K562 (cell line): ENCODE measurements around the gene AKAP6. TPM values are rescaled to one million over a fixed set of nuclear protein-coding genes. Genes with fewer than 3 reads are reported as not detected.

ENCODE experiments used
- ATAC-seq: fragments of 200-7000 bp; cut with Tn5 transposase; 3 replicates; pipeline ENCODE4 v1.9.1; 2020; ENCODE audit warnings: moderate library complexity
- BruUV-seq: library from RNA; stranded (reverse); fragments of 400-500 nt; replicated peaks from 2 replicates; lab custom pipeline; 2021; lab: Mats Ljungman, UMichigan
- CTCF ChIA-PET: fragments of 300-600 bp; formaldehyde crosslinking; extraction: SDS; loops from one replicate; lab custom pipeline; 2021; ENCODE audit warnings: low intra/inter-chr PET ratio; lab: Yijun Ruan, JAX
- POLR2A ChIA-PET: fragments of 300-600, 350-650 bp; sonication (Branson Sonifier 250); formaldehyde crosslinking; extraction: SDS; loops from one replicate; lab custom pipeline; 2021; ENCODE audit warnings: antibody characterized with exemption, inconsistent platforms; lab: Yijun Ruan, JAX
- DNase-seq, 4 experiments: peaks; one replicate each; pipeline versions ENCODE4 v3.0.0 to v3.0.0-alpha.2; 2011 to 2018; ENCODE audit warnings: low spot score in 3 of 4, mixed read lengths in 3 of 4; ENCODE audit errors: extremely low read depth in 1 of 4
- FAIRE-seq: peaks from 2 replicates; lab custom pipeline; 2011; peaks lifted over from hg19 to GRCh38; lab: Jason Lieb, UNC
- H2AFZ ChIP-seq: 2 replicates; pipeline ENCODE4 v1.6.0; 2011; ENCODE audit warnings: low read depth, low read length, control low read depth, inconsistent platforms
- H3K27ac ChIP-seq: fragments of 200-600 bp; 3 replicates; pipeline ENCODE4 v1.8.0; 2011; ENCODE audit warnings: low read depth, mild to moderate bottlenecking, control low read depth, inconsistent platforms, low read length, moderate library complexity, mixed read lengths; ENCODE audit errors: extremely low read depth
- H3K27me3 ChIP-seq, 2 experiments: fragments of 300-600 bp in 1 of 2; 2 replicates in 1 of 2; 3 replicates in 1 of 2; pipeline versions ENCODE4 v1.6.0 to v1.8.0; 2011; ENCODE audit warnings: inconsistent platforms in 2 of 2, low read length in 2 of 2, mild to moderate bottlenecking in 1 of 2, mixed read lengths in 1 of 2, moderate library complexity in 1 of 2; ENCODE audit not compliant: control insufficient read depth in 2 of 2, insufficient read depth in 2 of 2
- H3K36me3 ChIP-seq: fragments of 300-600 bp; 3 replicates; pipeline ENCODE4 v1.8.0; 2011; ENCODE audit warnings: mild to moderate bottlenecking, low read length, inconsistent platforms; ENCODE audit not compliant: control insufficient read depth, insufficient read depth
- H3K4me1 ChIP-seq, 2 experiments: fragments of 200-600 bp in 1 of 2; replicated peaks in 1 of 2; 2 replicates in 1 of 2; 3 replicates in 1 of 2; pipeline versions ENCODE4 v1.5.1 to v1.8.0; 2011; ENCODE audit warnings: inconsistent platforms in 2 of 2, low read length in 2 of 2, mild to moderate bottlenecking in 1 of 2, mixed read lengths in 1 of 2, moderate library complexity in 1 of 2; ENCODE audit not compliant: control insufficient read depth in 2 of 2, insufficient read depth in 2 of 2
- H3K4me2 ChIP-seq: 2 replicates; pipeline ENCODE4 v1.6.1; 2011; ENCODE audit warnings: low read length, control low read depth, inconsistent platforms, mixed read lengths; ENCODE audit not compliant: insufficient read depth
- H3K4me3 ChIP-seq: fragments of 200-600 bp; sonication (generic), shearing (Covaris generic); 2 replicates; pipeline ENCODE4 v1.5.1; 2016; ENCODE audit warnings: control low read depth, inconsistent platforms
- H3K79me2 ChIP-seq: fragments of 200-600 bp; 3 replicates; pipeline ENCODE4 v1.8.0; 2011; ENCODE audit warnings: low read length, inconsistent platforms; ENCODE audit not compliant: control insufficient read depth, insufficient read depth
- H3K9ac ChIP-seq, 2 experiments: 2 replicates each; pipeline versions ENCODE4 v1.6.0 to v1.6.1; 2011; ENCODE audit warnings: low read depth in 2 of 2, low read length in 2 of 2, control low read depth in 1 of 2, inconsistent platforms in 1 of 2, mild to moderate bottlenecking in 1 of 2, mixed read lengths in 1 of 2; ENCODE audit not compliant: insufficient read depth in 1 of 2
- H3K9me1 ChIP-seq: one replicate; pipeline ENCODE4 v1.6.0; 2011; ENCODE audit warnings: inconsistent platforms, mild to moderate bottlenecking, low read length, moderate library complexity; ENCODE audit not compliant: control insufficient read depth, insufficient read depth
- H3K9me3 ChIP-seq: replicated peaks from 2 replicates; pipeline ENCODE4 v1.5.1; 2011; ENCODE audit warnings: low read depth, low read length, inconsistent platforms; ENCODE audit not compliant: control insufficient read depth, insufficient read depth
- H4K20me1 ChIP-seq: replicated peaks from 2 replicates; pipeline ENCODE4 v1.6.1; 2011; ENCODE audit warnings: low read length, inconsistent platforms, mixed read lengths; ENCODE audit not compliant: control insufficient read depth, insufficient read depth
- COPS2 ChIP-seq: fragments of 450-650 bp; conservative IDR thresholded peaks from 2 replicates; pipeline ENCODE4 v1.6.1; 2016; ENCODE audit warnings: mild to moderate bottlenecking, moderate library complexity
- EGR1 ChIP-seq: fragments of 450-650 bp; conservative IDR thresholded peaks from 2 replicates; pipeline ENCODE4 v1.6.1; 2017; ENCODE audit warnings: mild to moderate bottlenecking
- HDAC2 ChIP-seq: fragments of 450-650 bp; IDR thresholded peaks from 2 replicates; pipeline ENCODE4 v1.6.1; 2016; ENCODE audit warnings: mild to moderate bottlenecking
- HDGF ChIP-seq: fragments of 450-650 bp; IDR thresholded peaks from 2 replicates; pipeline ENCODE4 v1.6.1; 2016
- ILF3 ChIP-seq: fragments of 450-650 bp; IDR thresholded peaks from 2 replicates; pipeline ENCODE4 v1.6.1; 2018; ENCODE audit warnings: antibody characterized with exemption, mild to moderate bottlenecking, moderate library complexity, borderline replicate concordance
- MAFG ChIP-seq: fragments of 450-650 bp; conservative IDR thresholded peaks from 2 replicates; pipeline ENCODE4 v1.6.1; 2016; ENCODE audit warnings: missing genetic modification characterization, missing compliant biosample characterization
- NBN ChIP-seq: fragments of 450-650 bp; IDR thresholded peaks from 2 replicates; pipeline ENCODE4 v1.6.1; 2016; ENCODE audit warnings: low read depth, mild to moderate bottlenecking
- NR2C1 ChIP-seq, 2 experiments: fragments of 450-650 bp; IDR thresholded peaks; 2 replicates each; pipeline ENCODE4 v1.6.1; 2017; ENCODE audit warnings: mild to moderate bottlenecking in 2 of 2, antibody characterized with exemption in 1 of 2, inconsistent platforms in 1 of 2, missing compliant biosample characterization in 1 of 2, missing genetic modification characterization in 1 of 2
- PHB2 ChIP-seq: fragments of 450-650 bp; IDR thresholded peaks from 2 replicates; pipeline ENCODE4 v1.6.1; 2017; ENCODE audit warnings: low read depth
- POLR3G ChIP-seq: IDR thresholded peaks from 2 replicates; pipeline ENCODE4 v1.6.1; 2011; ENCODE audit not compliant: insufficient read length, insufficient replicate concordance; ENCODE audit errors: extremely low read depth
- TAF7 ChIP-seq: fragments of 450-650 bp; IDR thresholded peaks from 2 replicates; pipeline ENCODE4 v1.6.1; 2016; ENCODE audit warnings: missing genetic modification characterization, missing compliant biosample characterization
- TAF9B ChIP-seq: fragments of 450-650 bp; IDR thresholded peaks from 2 replicates; pipeline ENCODE4 v1.6.1; 2018; ENCODE audit warnings: mild to moderate bottlenecking; ENCODE audit not compliant: partially characterized antibody
- ZFP1 ChIP-seq: fragments of 450-650 bp; formaldehyde crosslinking; IDR thresholded peaks from 2 replicates; pipeline ENCODE4 v1.4.0; 2020; ENCODE audit warnings: mild to moderate bottlenecking, mixed read lengths
- in situ Hi-C: fragments of 300-500 bp; cut with MboI; formaldehyde crosslinking; loops from 4 replicates; pipeline ENCODE4 v1.15.0; 2018; ENCODE audit warnings: inconsistent platforms, mixed read lengths
- intact Hi-C: fragments of 100-400 bp; cut with micrococcal nuclease; formaldehyde crosslinking; loops from 2 replicates; pipeline ENCODE4 v1.14.2; 2022
- polyA plus RNA-seq, 8 experiments: library from polyadenylated mRNA; depleted of rRNA in 4 of 8; stranded (reverse) in 5 of 8; unstranded in 3 of 8; fragments of >200 nt; fragmentation: Nextera tagmentation in 2 of 8; fragmentation: Illumina TruSeq in 1 of 8; extraction: Ambion mirVana in 2 of 8; extraction: Trizol in 1 of 8; gene quantifications; 2 replicates each; pipeline versions ENCODE4 v1.2.1 to v1.2.3, GENCODE V29; 2011 to 2014; ENCODE audit warnings: inconsistent platforms in 1 of 8, missing spikeins in 1 of 8
- total RNA-seq, 7 experiments: library from RNA; depleted of rRNA in 6 of 7; stranded (reverse); fragments of >200 nt in 6 of 7; fragmentation: Illumina TruSeq in 2 of 7; extraction: Trizol in 2 of 7; gene quantifications; 2 replicates each; pipeline versions ENCODE4 v1.2.1 to v1.2.3, GENCODE V29; 2011 to 2021; ENCODE audit warnings: low replicate concordance in 1 of 7
- TF ChIP-seq, protein P1 (sequence below): fragments of 450-650 bp; conservative IDR thresholded peaks from 2 replicates; pipeline ENCODE4 v1.6.1; 2016; ENCODE audit warnings: missing genetic modification characterization, low read depth, mild to moderate bottlenecking, missing compliant biosample characterization, moderate library complexity
- TF ChIP-seq, protein P2 (sequence below): fragments of 250-450 bp; sonication (Bioruptor Pico); IDR thresholded peaks from 2 replicates; pipeline ENCODE4 v1.4.0; 2020
- TF ChIP-seq, protein P3 (sequence below): fragments of 250-450 bp; sonication (Bioruptor Pico); IDR thresholded peaks from 2 replicates; pipeline ENCODE4 v1.8.0; 2021; ENCODE audit warnings: moderate library complexity, mild to moderate bottlenecking, inconsistent platforms
- TF ChIP-seq, protein P4 (sequence below): fragments of 450-650 bp; conservative IDR thresholded peaks from 2 replicates; pipeline ENCODE4 v1.6.1; 2016; ENCODE audit warnings: missing genetic modification characterization, low read depth, mild to moderate bottlenecking, control low read depth, missing compliant biosample characterization

The AKAP6 gene
- total and polyA plus RNA-seq, 9 of the 15 experiments (the other 6 are each of a cell fraction or from before 2014, with no cell fraction given), result 0.03 to 1.7 (median 0.48) TPM

DNA sequence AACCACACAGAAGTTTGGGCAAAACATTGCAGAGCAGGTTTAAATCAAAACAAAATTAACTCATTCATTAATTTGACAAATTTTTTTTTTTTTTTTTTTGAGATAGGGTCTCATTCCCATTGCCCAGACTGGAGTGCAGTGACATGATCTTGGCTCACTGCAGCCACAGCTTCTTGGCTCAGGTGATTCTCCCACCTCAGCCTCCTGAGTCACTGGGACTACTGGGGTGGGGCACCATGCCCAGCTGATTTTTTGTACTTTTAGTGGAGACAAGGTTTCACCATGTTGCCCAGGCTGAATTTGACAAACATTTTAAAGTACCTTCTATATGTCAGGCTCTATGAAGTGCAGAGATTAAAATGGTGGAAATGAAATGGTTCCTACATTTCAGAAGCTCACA lies 352.5 kb downstream of the AKAP6 start:
- H3K9me1 ChIP-seq, result no peaks in the 10 kb centered on the region
- H3K4me2 ChIP-seq, result no peak overlapping the region
- BruUV-seq, result no TSS peak
- no peak overlapping the region for H3K27ac ChIP-seq
- H3K36me3 ChIP-seq, result no peaks in the 10 kb centered on the region
- no peaks in the 10 kb centered on the region for H3K79me2 ChIP-seq
- ChIA-PET CTCF (no interaction called here), POLR2A (no interaction called here)
- no peaks in the 10 kb centered on the region for H4K20me1 ChIP-seq
- TF ChIP-seq TAF9B, result no peak
- no peak for TF ChIP-seq MAFG (tag)
- TF ChIP-seq, protein P1, sequence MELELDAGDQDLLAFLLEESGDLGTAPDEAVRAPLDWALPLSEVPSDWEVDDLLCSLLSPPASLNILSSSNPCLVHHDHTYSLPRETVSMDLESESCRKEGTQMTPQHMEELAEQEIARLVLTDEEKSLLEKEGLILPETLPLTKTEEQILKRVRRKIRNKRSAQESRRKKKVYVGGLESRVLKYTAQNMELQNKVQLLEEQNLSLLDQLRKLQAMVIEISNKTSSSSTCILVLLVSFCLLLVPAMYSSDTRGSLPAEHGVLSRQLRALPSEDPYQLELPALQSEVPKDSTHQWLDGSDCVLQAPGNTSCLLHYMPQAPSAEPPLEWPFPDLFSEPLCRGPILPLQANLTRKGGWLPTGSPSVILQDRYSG (tag), result no peak
- no peak for TF ChIP-seq EGR1
- TF ChIP-seq, protein P2, sequence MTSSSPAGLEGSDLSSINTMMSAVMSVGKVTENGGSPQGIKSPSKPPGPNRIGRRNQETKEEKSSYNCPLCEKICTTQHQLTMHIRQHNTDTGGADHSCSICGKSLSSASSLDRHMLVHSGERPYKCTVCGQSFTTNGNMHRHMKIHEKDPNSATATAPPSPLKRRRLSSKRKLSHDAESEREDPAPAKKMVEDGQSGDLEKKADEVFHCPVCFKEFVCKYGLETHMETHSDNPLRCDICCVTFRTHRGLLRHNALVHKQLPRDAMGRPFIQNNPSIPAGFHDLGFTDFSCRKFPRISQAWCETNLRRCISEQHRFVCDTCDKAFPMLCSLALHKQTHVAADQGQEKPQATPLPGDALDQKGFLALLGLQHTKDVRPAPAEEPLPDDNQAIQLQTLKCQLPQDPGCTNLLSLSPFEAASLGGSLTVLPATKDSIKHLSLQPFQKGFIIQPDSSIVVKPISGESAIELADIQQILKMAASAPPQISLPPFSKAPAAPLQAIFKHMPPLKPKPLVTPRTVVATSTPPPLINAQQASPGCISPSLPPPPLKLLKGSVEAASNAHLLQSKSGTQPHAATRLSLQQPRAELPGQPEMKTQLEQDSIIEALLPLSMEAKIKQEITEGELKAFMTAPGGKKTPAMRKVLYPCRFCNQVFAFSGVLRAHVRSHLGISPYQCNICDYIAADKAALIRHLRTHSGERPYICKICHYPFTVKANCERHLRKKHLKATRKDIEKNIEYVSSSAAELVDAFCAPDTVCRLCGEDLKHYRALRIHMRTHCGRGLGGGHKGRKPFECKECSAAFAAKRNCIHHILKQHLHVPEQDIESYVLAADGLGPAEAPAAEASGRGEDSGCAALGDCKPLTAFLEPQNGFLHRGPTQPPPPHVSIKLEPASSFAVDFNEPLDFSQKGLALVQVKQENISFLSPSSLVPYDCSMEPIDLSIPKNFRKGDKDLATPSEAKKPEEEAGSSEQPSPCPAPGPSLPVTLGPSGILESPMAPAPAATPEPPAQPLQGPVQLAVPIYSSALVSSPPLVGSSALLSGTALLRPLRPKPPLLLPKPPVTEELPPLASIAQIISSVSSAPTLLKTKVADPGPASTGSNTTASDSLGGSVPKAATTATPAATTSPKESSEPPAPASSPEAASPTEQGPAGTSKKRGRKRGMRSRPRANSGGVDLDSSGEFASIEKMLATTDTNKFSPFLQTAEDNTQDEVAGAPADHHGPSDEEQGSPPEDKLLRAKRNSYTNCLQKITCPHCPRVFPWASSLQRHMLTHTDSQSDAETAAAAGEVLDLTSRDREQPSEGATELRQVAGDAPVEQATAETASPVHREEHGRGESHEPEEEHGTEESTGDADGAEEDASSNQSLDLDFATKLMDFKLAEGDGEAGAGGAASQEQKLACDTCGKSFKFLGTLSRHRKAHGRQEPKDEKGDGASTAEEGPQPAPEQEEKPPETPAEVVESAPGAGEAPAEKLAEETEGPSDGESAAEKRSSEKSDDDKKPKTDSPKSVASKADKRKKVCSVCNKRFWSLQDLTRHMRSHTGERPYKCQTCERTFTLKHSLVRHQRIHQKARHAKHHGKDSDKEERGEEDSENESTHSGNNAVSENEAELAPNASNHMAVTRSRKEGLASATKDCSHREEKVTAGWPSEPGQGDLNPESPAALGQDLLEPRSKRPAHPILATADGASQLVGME (CRISPR knock-in tag), result no peak
- TF ChIP-seq ILF3, result no peak
- no peak for TF ChIP-seq HDGF
- TF ChIP-seq NR2C1 (IDR thresholded peaks at IDR 0.05), result no peak
- no peak for TF ChIP-seq NR2C1 (tag; IDR thresholded peaks at IDR 0.05)
- no peak for TF ChIP-seq NBN
- no peak for TF ChIP-seq HDAC2
- no peak for TF ChIP-seq TAF7
- TF ChIP-seq POLR3G, result no peak
- no peak for TF ChIP-seq ZFP1 (CRISPR knock-in tag)
- TF ChIP-seq, protein P3, sequence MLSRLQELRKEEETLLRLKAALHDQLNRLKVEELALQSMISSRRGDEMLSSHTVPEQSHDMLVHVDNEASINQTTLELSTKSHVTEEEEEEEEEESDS, result no peak
- TF ChIP-seq, protein P4, sequence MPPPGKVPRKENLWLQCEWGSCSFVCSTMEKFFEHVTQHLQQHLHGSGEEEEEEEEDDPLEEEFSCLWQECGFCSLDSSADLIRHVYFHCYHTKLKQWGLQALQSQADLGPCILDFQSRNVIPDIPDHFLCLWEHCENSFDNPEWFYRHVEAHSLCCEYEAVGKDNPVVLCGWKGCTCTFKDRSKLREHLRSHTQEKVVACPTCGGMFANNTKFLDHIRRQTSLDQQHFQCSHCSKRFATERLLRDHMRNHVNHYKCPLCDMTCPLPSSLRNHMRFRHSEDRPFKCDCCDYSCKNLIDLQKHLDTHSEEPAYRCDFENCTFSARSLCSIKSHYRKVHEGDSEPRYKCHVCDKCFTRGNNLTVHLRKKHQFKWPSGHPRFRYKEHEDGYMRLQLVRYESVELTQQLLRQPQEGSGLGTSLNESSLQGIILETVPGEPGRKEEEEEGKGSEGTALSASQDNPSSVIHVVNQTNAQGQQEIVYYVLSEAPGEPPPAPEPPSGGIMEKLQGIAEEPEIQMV (tag), result no peak
- no peak for TF ChIP-seq PHB2
- no peak for TF ChIP-seq COPS2
- H3K27me3 ChIP-seq, result no peaks in the 10 kb centered on the region
- in situ Hi-C loops, result loop anchor here (25.0 kb wide), 1 partner anchor 1481 kb away; no protein-coding TSS in a partner anchor
- ATAC-seq (no peak), DNase-seq (no peak), FAIRE-seq (no peak)
- no peak overlapping the region for H3K4me3 ChIP-seq
- intact Hi-C loops, result no loop called here
- no peak overlapping the region for H2AFZ ChIP-seq
- H3K9ac ChIP-seq, result no peak overlapping the region
- H3K4me1 ChIP-seq, result no peaks in the 10 kb centered on the region
- H3K9me3 ChIP-seq, result no peaks in the 10 kb centered on the region
